CD4-positive, alpha-beta T cell treated with Interleukin-17A for 4 hours (primary cell): ENCODE data around the gene C15orf62.

ENCODE experiments used
- DNase-seq: peaks from one replicate; pipeline ENCODE4 v3.0.0-alpha.2; 2020; ENCODE audit warnings: mixed read lengths

The C15orf62 gene

GRCh38 chr15:40785164-40785563, 15.4 kb downstream of the C15orf62 start:
- no peak for DNase-seq

GRCh38 chr15:40785814-40786213, 16.0 kb downstream of the C15orf62 start:
- no peak for DNase-seq

- peak; percentile 74 for DNase-seq
Observed at GRCh38 chr15:40787344-40787841, 17.6 kb downstream of the C15orf62 start.

GRCh38 chr15:40787991-40788390, 18.2 kb downstream of the C15orf62 start:
- DNase-seq: no peak

DNA sequence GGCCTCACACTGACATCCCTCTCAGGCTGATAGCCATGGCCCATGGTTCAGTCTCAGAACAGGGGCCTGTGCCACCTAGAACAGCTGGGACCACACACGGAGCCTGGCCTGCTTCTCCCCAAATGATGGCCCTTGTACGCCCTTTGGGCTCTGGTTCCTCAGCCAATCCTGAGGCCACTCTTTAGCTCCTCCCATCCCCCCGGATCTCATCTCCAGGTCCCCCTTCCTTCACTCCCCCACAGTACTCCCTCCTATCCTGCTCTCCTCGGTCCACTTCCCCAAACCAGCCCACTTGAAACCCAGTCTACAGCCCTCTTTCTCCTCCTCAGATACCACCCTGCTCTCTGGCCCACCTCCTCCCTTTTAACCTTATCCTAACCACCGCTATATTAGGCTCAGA, 19.3 kb downstream of the C15orf62 start:
- no peak for DNase-seq

DNA sequence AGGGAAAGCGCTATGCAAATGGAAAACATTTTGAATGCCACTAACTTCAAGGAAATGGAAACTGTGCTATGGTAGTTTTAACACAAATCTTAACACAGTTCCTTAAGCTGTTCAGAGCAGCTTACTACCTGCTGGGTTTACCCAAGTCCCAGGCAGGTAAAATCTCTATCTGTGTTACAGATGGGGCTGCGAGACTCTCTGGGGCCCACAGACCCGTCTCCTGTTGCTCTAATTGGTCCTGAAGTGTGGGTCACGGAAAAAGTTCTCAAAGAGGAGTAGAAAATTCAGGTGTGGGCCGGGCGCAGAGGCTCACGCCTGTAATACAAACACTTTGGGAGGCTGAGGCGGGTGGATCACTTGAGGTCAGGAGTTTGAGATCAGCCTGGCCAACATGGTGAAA, 20.2 kb downstream of the C15orf62 start:
- DNase-seq: no peak

DNA sequence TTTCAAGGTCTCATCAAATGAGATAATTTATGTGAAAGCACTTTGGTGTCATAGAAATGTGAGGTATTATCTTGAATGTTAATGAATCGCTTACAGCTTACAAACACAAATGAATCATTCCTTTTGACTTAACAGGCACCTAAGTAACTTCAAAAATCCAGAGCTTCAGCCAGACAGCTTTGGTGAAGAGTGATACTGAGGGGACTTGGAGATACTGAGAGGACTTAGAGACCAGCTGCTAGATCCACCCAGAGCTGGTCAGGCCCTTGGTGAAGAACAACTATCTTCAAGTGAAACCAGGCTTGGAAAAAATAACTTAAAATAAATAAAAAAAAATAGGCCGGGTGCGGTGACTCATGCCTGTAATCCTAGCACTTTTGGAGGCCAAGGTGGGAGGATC, 20.9 kb downstream of the C15orf62 start:
- no peak for DNase-seq

GRCh38 chr15:40792394-40792793, 22.6 kb downstream of the C15orf62 start:
- no peak for DNase-seq

DNA sequence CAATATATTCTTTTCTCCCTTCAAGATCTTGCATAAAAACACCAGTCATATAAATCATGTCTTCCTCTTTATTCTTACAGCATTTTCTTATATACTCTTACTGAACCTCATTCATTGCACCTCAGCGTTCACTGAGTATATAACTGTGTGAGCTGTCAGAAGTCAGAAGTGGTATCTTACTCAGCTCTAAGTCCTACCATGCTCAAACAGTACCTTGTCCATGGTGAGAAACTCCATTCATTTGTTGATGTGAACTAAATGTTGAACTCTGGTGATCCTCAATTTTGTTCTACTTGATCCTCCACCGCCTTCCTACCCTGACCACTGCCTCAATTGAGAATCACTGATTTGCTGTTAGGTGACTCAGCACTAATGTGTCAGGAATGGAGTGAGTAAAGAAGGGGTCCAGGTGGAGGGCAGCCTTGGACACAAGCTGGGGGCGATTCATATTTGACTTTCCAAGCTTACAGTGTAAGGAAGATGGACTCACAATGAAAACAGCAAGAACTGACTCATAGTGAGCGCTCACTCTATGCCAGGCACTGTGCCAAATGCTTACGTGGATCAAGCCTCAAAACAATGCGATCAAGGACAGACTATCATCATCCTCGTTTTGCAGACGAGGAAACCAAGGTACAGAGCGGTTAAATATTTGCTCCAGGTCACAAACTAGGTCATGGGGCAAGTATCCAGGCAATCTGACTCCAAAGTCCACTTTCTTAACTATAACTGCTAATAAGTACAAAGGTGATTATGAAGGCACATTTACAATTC, 23.6 kb downstream of the C15orf62 start:
- no peak for DNase-seq

DNA sequence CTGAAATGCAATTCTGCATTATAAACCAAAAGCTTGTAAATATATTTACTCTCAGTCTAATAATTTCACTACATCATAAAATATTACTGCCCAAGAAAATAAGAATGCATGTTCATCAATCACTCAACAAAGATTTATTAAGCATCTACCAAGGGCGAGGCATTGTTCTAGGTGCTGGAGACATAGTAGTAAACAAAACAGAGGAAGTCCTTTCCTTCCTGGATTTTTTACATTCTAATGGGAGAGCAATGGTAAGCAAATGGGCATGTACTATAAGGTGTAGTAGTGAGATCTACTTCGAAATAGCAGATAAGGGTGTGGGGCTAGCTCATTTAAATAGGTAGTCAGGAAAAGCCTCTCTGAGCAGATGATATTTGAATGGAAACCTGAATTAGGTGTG, 26.3 kb downstream of the C15orf62 start:
- no peak for DNase-seq

DNA sequence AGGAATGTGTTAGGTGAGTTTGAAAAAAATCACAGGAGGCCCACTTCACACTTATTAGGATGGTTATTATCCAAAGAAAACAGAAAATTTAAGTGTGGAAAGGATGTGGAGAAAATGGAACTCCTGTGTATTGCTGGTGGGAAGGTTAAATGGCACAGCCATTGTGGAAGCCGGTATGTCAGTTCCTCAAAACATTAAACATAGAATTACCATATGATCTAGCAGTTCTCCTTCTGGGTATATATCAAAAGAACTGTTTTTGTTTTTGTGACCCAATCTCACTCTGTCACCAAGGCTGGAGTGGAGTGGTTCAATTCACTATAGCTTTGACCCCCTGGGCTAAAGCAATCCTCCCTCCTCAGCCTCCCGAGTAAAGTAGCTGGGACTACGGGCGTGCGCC, 26.7 kb downstream of the C15orf62 start:
- no peak for DNase-seq

DNA sequence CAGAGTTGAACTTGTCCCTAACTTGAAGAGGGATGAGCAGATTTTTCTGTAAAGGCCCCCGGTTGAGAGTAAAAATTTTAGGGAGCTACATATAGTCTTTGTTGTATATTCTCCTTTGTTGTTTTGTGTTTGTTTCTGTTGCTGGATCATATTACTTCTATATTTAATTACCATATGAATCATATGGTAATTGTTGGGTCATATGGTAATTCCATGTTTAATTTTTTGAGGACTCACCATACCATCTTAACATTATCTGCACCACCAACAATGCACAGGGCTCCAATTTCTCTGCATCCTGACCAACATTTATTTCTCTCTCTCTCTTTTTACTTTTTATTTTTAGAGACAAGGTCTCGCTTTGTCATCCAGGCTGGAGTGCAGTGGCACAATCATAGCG, 29.7 kb downstream of the C15orf62 start:
- no peak for DNase-seq

GRCh38 chr15:40803076-40803475, 33.3 kb downstream of the C15orf62 start:
- DNase-seq: no peak

DNA sequence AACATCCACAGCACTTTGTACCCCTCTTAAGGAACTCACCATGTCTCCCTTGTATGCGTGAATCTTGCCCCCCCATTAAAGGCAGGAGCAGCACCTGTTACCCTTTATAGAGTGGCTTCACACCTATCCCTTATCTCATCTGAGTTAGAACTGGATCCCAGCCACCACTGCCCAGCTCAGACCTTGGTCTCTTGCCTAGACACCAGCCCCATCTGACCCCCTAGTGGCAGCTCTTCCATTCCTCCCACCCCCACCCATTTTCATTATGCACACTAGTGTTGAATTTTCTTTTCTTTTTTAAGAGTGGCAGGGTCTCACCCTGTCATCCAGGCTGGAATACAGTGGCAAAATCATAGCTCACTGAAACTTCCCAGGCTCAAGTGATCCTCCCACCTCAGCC, 33.9 kb downstream of the C15orf62 start:
- DNase-seq: no peak

- DNase-seq: no peak
Observed at GRCh38 chr15:40806672-40807027, 36.9 kb downstream of the C15orf62 start.

DNA sequence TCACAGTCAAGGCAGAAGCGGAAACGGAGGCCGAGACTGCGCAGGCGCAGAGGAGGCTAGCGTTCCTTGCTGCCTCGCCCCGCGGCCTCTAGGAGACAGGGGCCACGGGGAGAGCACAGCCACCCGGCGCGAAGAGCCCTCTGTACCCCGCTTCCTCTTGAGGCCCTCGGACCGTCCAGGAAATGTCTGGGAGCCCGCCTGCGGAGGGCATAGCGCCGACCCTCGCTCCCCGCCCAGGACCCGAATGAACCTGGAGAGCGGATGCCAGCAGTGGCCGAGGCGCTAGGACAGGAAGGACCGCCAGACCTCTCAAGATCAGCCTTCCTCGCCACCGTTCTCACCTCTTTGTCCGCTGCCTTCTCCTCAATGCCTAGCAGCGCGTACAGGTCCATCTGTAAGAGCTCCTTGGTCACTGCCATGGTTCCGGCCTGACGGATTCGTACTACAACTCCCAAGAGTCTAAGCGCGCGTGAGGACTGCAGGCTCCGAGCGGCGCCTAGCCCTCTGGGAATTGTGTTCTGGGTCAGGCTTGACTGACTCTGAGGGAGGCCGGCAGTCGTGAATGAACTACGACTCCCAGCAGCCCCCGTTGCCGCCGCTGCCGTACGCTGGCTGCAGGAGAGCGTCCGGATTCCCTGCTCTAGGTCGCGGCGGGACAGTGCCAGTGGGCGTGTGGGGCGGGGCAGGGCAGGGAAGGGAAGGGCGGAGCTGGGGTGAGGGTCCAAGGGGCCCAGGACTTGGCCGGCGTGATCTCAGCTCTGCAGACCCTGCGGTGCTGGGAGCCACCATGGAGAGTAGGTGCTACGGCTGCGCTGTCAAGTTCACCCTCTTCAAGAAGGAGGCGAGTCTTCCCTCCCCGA, 37.5 kb downstream of the C15orf62 start, which contains the start of the genes DNAJC17 and ZFYVE19:
DNAJC17 (minus strand) TSS at position 446 of the 860 bp plus-strand sequence; CDS start at position 419, 27 bp downstream.
ZFYVE19 (plus strand) TSS at position 62 of the 860 bp plus-strand sequence; CDS start at position 563, 501 bp downstream.
- DNase-seq: peak; percentile 94

DNA sequence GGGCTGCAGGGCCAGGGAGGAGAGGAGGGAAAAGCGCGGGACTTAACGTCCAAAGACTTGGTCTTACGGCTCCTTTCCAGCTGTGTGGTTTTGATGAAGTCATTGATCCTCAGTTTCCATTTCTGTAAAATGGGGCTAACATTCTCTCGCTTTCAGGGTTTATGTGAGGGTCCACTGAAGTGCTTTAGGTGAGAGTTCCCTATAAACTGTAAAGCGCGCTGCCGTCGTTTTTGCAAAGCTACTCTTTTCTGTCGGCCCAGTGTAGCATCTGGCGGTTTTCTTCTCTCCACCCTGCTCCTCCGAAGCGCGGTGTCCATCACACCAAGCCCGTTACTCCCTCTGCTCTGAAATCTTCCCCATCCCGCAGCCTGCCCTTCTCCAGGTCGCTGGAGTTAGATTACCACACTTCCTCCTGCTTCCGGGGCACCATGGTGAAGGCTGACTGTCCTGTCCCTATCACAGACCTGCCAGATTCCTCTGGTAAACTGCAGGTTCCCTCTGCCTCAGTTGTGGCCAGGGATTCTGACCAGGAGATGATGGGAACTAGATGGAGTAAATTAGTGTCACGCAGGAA, 38.2 kb downstream of the C15orf62 start:
- no peak for DNase-seq

DNA sequence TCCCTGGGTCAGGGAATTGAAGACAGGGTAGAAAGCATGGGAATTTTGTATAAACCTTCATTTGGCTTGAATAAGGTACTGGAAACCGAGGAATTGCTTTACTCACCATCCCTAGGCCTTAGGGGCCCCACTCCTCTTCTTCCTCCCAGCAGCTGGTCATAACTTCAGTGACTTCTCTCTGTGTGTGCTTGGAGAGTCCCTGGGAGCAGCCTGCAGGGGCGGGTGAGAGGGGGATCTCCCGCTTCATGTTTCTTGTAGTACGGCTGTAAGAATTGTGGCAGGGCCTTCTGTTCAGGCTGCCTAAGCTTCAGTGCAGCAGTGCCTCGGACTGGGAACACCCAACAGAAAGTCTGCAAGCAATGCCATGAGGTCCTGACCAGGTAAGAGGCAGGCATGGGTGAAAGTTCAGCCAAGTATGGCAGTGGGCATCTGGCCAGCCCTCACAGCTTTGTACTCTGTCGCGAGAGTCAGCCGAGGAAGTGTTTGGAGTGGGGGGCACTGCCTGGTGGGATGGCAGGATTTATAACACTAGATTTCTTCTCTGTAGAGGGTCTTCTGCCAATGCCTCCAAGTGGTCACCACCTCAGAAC, 39.2 kb downstream of the C15orf62 start:
- no peak for DNase-seq

DNA sequence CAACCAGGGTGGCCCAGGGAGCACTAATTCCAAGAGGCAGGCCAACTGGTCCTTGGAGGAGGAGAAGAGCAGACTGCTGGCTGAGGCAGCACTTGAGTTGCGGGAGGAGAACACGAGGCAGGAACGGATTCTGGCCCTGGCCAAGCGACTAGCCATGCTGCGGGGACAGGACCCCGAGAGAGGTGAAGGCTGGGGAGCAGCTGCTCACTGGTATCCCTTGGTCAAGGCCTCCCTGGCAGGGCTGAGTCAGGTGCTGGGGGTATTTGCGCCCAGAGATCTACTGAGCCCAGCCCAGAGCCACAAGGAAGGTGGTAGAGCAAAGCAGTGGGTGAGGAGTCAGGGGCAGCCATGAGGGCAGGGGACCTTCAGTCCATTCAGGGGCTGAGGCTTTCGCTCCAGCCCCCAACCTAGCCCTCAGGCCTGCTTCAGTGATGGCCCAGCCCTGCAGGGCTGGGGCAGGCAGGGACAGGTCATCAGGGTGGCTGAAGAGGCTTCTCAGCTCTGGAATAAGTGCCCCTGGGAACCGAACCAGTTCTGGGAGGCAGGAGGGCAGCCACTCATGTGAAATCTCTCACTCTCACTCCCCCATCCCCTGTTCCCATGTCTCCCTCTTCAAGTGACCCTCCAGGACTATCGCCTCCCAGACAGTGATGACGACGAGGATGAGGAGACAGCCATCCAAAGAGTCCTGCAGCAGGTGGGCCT, 43.1 kb downstream of the C15orf62 start:
- no peak for DNase-seq

DNA sequence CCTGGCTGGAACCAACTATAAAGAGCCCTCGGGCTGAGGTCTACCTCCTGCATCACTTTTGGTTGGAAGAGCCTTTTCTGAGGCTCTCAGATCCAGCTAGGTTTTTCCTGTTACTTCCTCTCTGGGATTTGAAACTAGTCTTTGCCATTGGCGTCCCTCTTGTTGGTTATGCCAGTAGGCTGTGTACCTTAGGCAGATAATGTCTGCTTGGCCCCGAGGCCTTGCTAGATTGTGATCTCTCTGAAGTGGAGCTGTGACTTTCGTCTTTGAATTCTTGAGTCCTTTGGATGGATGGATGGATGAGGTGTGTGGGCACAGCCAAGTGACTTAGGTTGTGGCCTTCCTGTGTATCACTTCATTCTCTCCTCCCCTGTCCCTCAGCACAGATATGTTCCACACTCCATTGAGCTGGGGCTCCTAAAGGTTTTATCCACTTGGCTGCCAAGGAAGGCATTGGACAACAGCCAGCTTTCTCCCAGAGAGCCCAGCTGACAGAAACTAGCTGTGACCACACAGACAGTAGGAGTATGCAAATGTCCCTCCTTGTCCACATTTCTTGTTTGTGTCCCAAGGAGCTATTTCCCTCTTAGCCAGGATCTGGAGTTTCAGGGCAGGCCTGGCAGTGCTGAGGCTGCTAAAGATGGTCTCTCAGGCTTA, 45.4 kb downstream of the C15orf62 start:
- no peak for DNase-seq

DNA sequence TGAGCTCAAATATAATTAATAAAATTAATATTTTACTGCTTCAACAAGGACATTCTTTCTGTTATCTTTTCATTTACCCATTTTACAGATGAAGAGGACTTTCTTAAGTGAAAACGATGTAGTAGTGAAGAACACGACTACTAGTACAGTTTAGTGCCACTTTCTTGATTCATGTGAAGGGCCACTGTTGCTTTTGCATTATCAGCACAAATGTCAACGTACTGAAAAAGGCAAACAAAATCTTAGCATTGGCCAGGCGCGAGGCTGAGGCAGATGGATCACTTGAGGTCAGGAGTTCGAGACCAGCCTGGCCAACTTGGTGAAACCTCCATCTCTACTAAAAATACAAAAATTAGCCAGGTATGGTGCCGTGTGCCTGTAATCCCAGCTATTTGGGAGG, 49.3 kb downstream of the C15orf62 start:
- no peak for DNase-seq

- no peak for DNase-seq
Observed at GRCh38 chr15:40821195-40821594, 51.4 kb downstream of the C15orf62 start.
